Right atrium auricular region (tissue), 2 donors: ENCODE data around the gene AP2A1. TPM values are rescaled to one million over a fixed set of nuclear protein-coding genes. Genes with fewer than 3 reads are reported as not detected.

Experiments used
- DNase-seq: peaks from one replicate; pipeline ENCODE4 v3.0.0-alpha.2; 2019; ENCODE audit warnings: low spot score
- H3K27ac ChIP-seq, 2 donors: fragments of 200-600 bp; sonication (generic); 1 replicate in 1 of 2; 2 replicates in 1 of 2; pipeline ENCODE4 v1.5.1; 2016 to 2019
- H3K27me3 ChIP-seq, 2 donors: fragments of 200-600 bp; sonication (generic); one replicate each; pipeline versions ENCODE4 v1.5.1 to v1.6.0; 2017 to 2019
- H3K36me3 ChIP-seq: fragments of 200-600 bp; sonication (generic); one replicate; pipeline ENCODE4 v1.5.1; 2016
- H3K4me1 ChIP-seq, 2 donors: fragments of 200-600 bp; sonication (generic); one replicate each; pipeline versions ENCODE4 v1.5.1 to v1.6.0; 2017 to 2019
- H3K4me3 ChIP-seq, 2 donors: fragments of 200-600 bp; sonication (generic); 1 replicate in 1 of 2; 2 replicates in 1 of 2; pipeline ENCODE4 v1.5.1; 2017 to 2019; ENCODE audit warnings: mild to moderate bottlenecking in 1 of 2, moderate library complexity in 1 of 2
- H3K9me3 ChIP-seq, 2 donors: fragments of 200-600 bp; sonication (generic); one replicate each; pipeline ENCODE4 v1.5.1; 2019
- total RNA-seq, 2 donors: library from RNA; depleted of rRNA; stranded (reverse); fragments of >200 nt; gene quantifications; one replicate each; pipeline ENCODE4 v1.1.0, GENCODE V29; 2016
- TF ChIP-seq, protein P1 (sequence below), 2 donors: fragments of 200-600 bp; sonication (generic); IDR thresholded peaks; one replicate each; pipeline ENCODE4 v1.5.1; 2019; ENCODE audit warnings: antibody characterized with exemption in 2 of 2

Gene AP2A1
- total RNA-seq, 2 donors from 2014 or later: 72.5 to 97.3 TPM

GRCh38 chr19:49837425-49837824 is 70.6 kb downstream of the AP2A1 start:
- TF ChIP-seq, protein P1, sequence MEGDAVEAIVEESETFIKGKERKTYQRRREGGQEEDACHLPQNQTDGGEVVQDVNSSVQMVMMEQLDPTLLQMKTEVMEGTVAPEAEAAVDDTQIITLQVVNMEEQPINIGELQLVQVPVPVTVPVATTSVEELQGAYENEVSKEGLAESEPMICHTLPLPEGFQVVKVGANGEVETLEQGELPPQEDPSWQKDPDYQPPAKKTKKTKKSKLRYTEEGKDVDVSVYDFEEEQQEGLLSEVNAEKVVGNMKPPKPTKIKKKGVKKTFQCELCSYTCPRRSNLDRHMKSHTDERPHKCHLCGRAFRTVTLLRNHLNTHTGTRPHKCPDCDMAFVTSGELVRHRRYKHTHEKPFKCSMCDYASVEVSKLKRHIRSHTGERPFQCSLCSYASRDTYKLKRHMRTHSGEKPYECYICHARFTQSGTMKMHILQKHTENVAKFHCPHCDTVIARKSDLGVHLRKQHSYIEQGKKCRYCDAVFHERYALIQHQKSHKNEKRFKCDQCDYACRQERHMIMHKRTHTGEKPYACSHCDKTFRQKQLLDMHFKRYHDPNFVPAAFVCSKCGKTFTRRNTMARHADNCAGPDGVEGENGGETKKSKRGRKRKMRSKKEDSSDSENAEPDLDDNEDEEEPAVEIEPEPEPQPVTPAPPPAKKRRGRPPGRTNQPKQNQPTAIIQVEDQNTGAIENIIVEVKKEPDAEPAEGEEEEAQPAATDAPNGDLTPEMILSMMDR (IDR thresholded peaks at IDR 0.05): no peak
- Histone ChIP-seq H3K27me3 (no peaks in the 10 kb centered on the region), H3K36me3 (peaks cover 44% of the 10 kb centered on the region), H3K4me3 (no peak overlapping the region), H3K27ac (no peak overlapping the region), H3K9me3 (no peaks in the 10 kb centered on the region), H3K4me1 (no peaks in the 10 kb centered on the region)
- DNase-seq: no peak

DNA sequence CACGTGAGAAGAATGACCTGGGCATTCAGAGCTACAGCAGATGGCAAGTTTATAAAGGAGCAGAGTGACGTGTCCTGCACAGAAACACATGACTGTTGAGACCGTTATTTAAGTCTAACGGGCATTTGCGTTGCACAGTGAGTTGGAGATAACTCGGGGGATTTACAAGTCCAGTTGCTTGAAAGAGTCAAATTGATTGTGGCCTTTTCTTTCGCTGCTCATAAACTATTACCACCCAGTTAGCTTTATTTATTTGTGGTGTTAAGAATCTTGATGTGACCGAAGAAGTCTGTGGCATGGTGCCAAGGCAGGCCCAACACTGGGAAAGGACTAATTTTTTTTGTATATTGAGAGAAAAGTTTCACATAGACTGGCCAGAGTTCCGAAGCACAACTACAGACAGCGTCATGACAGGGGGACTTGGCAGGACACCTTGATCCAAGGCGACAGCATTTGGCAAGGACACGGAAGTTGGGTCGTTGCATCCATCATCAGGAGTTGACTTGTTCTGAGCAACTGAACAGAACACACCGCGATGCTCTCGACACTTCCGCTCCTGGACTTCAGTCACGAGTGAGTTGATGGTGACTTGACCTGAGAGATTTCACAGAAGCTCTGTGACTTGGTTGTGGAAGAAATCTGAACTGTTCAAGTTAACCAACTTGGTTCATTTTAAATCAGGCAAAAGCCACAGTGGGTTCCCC is 72.2 kb downstream of the AP2A1 start:
- H3K36me3 ChIP-seq: peaks cover 28% of the 10 kb centered on the region
- H3K27me3 ChIP-seq: no peaks in the 10 kb centered on the region
- peak overlapping the region; percentile 55 to 65 for H3K27ac ChIP-seq
- H3K4me3 ChIP-seq: no peak overlapping the region
- H3K9me3 ChIP-seq: no peaks in the 10 kb centered on the region
- no peaks in the 10 kb centered on the region for H3K4me1 ChIP-seq
- TF ChIP-seq, protein P1 (IDR thresholded peaks at IDR 0.05): no peak
- DNase-seq: no peak

- TF ChIP-seq, protein P1 (IDR thresholded peaks at IDR 0.05): no peak
- peaks cover 21% of the 10 kb centered on the region for H3K36me3 ChIP-seq
- H3K9me3 ChIP-seq: no peaks in the 10 kb centered on the region
- DNase-seq: no peak
- no peak overlapping the region for H3K4me3 ChIP-seq
- no peaks in the 10 kb centered on the region for H3K4me1 ChIP-seq
- peak overlapping the region; percentile 55 to 65 for H3K27ac ChIP-seq
- no peaks in the 10 kb centered on the region for H3K27me3 ChIP-seq
These were observed 72.9 kb downstream of the AP2A1 start for GRCh38 chr19:49839713-49840112.

DNA sequence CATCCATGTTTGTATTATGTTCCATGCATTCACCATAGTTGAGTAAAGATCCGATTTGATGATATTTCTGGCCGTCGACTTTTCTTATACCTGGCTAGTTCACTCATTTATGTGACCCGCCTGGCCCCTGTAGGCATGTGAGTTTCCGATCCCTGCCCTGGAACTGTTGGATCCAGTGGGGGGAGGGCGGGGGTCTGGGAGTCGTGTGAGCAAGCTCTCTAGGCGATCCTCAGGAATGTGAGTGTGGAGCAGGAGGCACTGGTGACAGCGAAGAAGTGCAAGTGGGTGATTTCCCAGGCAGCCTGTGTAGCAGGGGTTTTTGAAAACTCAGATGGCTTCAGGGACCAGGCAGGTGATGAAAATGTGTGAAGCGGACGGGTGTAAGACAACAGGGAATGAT is 73.5 kb downstream of the AP2A1 start:
- no peaks in the 10 kb centered on the region for H3K27me3 ChIP-seq
- H3K4me3 ChIP-seq: no peak overlapping the region
- no peak for DNase-seq
- H3K27ac ChIP-seq: no peak overlapping the region
- peaks cover 15% of the 10 kb centered on the region for H3K36me3 ChIP-seq
- TF ChIP-seq, protein P1 (IDR thresholded peaks at IDR 0.05): no peak
- H3K9me3 ChIP-seq: no peaks in the 10 kb centered on the region
- no peaks in the 10 kb centered on the region for H3K4me1 ChIP-seq

- no peaks in the 10 kb centered on the region for H3K27me3 ChIP-seq
- no peaks in the 10 kb centered on the region for H3K4me1 ChIP-seq
- H3K27ac ChIP-seq: no peak overlapping the region
- TF ChIP-seq, protein P1 (IDR thresholded peaks at IDR 0.05): no peak
- peaks cover 10% of the 10 kb centered on the region for H3K36me3 ChIP-seq
- no peak for DNase-seq
- no peaks in the 10 kb centered on the region for H3K9me3 ChIP-seq
- no peak overlapping the region for H3K4me3 ChIP-seq
These were observed 74.0 kb downstream of the AP2A1 start for GRCh38 chr19:49840736-49841249.

- Histone ChIP-seq H3K27ac (no peak overlapping the region), H3K36me3 (no peaks in the 10 kb centered on the region), H3K4me3 (no peak overlapping the region), H3K27me3 (no peaks in the 10 kb centered on the region), H3K9me3 (no peaks in the 10 kb centered on the region), H3K4me1 (no peaks in the 10 kb centered on the region)
- DNase-seq: no peak
- TF ChIP-seq, protein P1 (IDR thresholded peaks at IDR 0.05): no peak
These were observed 76.5 kb downstream of the AP2A1 start for GRCh38 chr19:49843265-49843664.
